Stimulated activated CD4-positive, alpha-beta T cell treated with anti-CD3 and anti-CD28 coated beads, Interleukin-2, amount 100 ng/mL, for 24 hours (primary cell): ENCODE measurements around the gene OR8J3.
"Not testable (repeated sequence)": the region's sequence is repeated elsewhere in the genome, so short reads cannot be mapped to it uniquely, and the experiment has no call there.

ENCODE experiments used
- DNase-seq, 2 donors: peaks; one replicate each; pipeline ENCODE4 v3.0.0-alpha.2; 2020

OR8J3 gene

GRCh38 chr11:56140151-56140661 is at the start of gene OR8J3:
Gene OR8J3, minus strand, starts transcription at chr11:56140201. Its CDS starts 2,483 bp downstream, at chr11:56137718.
- DNase-seq, result no peak

GRCh38 chr11:56188602-56189001 is 48.6 kb upstream of the OR8J3 start:
- no peak for DNase-seq

GRCh38 chr11:56183459-56183858 is 43.5 kb upstream of the OR8J3 start:
- DNase-seq, result no peak

- DNase-seq, result no peak
These were observed 36.3 kb upstream of the OR8J3 start, which contains the start of gene OR5J2 for GRCh38 chr11:56176318-56176717. Gene OR5J2, plus strand, starts transcription at chr11:56176618. Its CDS starts 0 bp downstream, at chr11:56176618.

- DNase-seq, result no peak
These were observed 32.3 kb upstream of the OR8J3 start for GRCh38 chr11:56172256-56172830.

- DNase-seq, result no peak
These were observed 23.8 kb upstream of the OR8J3 start for GRCh38 chr11:56163804-56164203.

GRCh38 chr11:56160217-56160616 is 20.2 kb upstream of the OR8J3 start, which contains the start of gene OR8K5:
Gene OR8K5, minus strand, starts transcription at chr11:56160317. Its CDS starts 0 bp downstream, at chr11:56160317.
- DNase-seq, result no peak

GRCh38 chr11:56152333-56152732 is 12.3 kb upstream of the OR8J3 start:
- no peak for DNase-seq

GRCh38 chr11:56151376-56151775 is 11.4 kb upstream of the OR8J3 start:
- no peak for DNase-seq

GRCh38 chr11:56143681-56144080 is 3.7 kb upstream of the OR8J3 start:
- not testable (repeated sequence) for DNase-seq

GRCh38 chr11:56122073-56122472 is 17.9 kb downstream of the OR8J3 start, which contains the start of gene OR8H3:
Gene OR8H3, plus strand, starts transcription at chr11:56122373. Its CDS starts 0 bp downstream, at chr11:56122373.
- DNase-seq, result no peak

GRCh38 chr11:56103210-56103737 is 36.7 kb downstream of the OR8J3 start, which contains the start of gene OR8H2:
Gene OR8H2, plus strand, starts transcription at chr11:56103687. Its CDS starts 1,356 bp downstream, at chr11:56105043.
- no peak for DNase-seq

GRCh38 chr11:56093008-56093407 is 47.0 kb downstream of the OR8J3 start, which contains the start of gene OR8I2:
Gene OR8I2, plus strand, starts transcription at chr11:56093308. Its CDS starts 0 bp downstream, at chr11:56093308.
- DNase-seq, result no peak

- DNase-seq, result no peak
These were observed 50.3 kb downstream of the OR8J3 start for GRCh38 chr11:56089697-56090096.
